ENCODE data around the gene EXOC4.

EXOC4 gene

GRCh38 chr7:133646472-133647315 is 393.8 kb downstream of the EXOC4 start:
- no peak for DNase-seq

- no peak for DNase-seq
These were observed 396.7 kb downstream of the EXOC4 start for GRCh38 chr7:133649593-133649992.

DNA sequence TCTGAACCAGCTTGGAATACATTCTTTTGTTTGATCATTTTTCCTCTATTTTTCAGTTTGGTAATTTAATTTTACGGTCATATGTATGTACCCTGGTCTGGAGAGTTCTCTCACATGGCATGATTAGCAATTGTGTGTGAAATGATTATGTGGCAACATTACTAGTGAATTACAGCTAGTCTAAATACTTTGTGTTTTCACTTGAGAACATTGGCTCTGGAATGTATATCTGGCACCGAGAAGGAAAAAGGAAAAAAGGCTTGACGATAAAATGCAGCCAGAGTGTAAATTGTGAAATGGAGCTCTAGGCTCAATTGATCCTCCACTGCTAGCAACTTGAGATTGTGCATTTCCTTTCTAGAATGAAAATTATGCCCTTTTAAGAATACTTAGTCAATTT is 397.2 kb downstream of the EXOC4 start:
- DNase-seq: no peak

- no peak for DNase-seq
These were observed 397.8 kb downstream of the EXOC4 start for GRCh38 chr7:133650487-133651300.

DNA sequence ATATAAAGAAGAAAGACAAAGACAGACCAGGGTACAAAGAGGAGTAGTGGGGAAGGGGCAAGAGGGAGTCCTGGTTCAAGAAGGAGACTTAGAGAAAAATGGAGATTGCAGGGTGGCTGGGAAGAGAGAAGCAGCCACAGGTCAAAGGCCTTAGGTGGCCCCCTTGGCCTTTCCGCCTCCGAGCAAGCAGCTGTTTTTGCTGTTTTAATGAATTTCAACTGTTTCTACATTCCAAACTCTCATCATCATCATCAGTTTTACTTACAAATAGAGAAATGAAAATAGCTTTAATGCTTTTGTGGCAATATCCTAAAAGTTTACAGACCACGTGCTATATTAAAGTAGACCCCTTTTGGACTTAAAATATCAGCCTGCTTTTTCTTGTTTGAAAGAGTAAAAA is 399.7 kb downstream of the EXOC4 start:
- no peak for DNase-seq

GRCh38 chr7:133654547-133654946 is 401.7 kb downstream of the EXOC4 start:
- DNase-seq: no peak

- no peak for DNase-seq
These were observed 409.4 kb downstream of the EXOC4 start for GRCh38 chr7:133662276-133662675.

GRCh38 chr7:133662830-133663229 is 410.0 kb downstream of the EXOC4 start:
- DNase-seq: no peak

DNA sequence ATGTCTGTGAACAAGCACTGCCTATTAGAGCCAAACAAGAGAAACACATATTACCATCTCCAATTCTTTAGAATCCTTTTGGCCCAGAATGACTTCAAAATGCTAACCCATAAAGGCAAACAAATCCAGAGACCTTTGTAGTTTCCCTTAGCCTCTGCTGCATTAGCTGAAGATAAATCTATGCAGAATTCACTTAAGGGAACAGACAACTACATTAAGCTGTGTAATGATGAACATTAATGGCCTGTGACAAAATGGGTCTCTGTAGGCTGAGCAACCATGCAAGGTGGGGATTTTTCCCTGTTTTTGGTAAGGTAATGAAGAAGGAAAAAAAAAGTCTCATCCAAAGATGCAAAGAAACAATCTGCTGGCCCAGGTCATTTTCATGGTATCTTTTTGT is 411.6 kb downstream of the EXOC4 start:
- DNase-seq: no peak

DNA sequence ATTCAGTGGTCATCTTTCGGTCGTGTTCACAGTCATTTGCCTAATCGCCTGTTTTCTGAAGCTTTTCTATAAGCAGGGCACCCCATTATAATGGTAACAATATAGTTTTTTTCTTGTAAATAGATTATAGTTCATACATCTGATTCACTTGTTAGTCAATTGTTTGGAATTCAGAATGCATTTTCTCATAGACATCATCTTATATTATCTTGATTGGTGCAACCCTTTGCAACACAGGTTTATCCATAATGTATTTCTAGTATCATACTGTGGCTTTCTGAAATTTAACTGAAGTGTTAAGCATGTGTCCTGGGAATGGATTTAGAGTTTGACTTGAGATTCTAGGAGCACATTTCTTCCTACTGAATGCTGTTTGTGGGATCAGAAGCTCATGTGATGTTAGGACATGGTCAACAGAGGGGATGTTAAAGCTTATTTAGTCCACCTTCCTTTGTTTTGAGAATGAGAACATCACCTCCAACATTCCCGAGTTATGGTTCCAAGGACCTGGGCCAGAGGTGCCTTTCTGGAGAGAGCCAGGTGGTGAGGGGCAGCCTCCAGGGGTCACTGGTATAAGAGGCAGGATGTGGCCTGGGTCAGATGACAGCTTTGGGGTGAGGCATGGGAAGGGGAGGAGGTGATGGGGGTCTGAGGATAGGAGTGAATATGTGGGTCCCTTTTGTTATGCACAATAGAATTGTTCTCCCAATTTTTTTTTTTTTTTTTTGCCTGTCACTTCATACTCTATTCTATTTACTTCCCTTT is 415.6 kb downstream of the EXOC4 start:
- DNase-seq: no peak

- no peak for DNase-seq
These were observed 416.2 kb downstream of the EXOC4 start for GRCh38 chr7:133669061-133669455.

DNA sequence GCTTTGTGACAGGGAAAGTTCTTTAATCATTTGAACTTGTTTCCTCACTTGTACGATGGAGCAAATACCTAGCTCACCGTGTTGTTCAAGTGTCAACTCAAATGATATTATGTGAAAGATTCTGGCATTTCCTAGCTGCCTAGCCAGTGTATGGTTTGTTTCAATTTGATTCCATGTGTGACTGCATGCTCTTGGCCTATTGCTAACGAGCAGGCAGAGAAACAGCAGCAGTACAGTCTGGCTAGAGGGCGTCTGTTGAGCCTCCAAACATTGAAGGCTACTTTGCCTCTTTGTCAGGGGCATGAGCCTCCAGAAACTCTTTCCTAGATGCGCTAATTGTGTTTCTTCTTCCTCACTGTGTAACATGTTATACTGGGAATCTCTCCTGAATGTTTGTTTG is 417.4 kb downstream of the EXOC4 start:
- DNase-seq: no peak

DNA sequence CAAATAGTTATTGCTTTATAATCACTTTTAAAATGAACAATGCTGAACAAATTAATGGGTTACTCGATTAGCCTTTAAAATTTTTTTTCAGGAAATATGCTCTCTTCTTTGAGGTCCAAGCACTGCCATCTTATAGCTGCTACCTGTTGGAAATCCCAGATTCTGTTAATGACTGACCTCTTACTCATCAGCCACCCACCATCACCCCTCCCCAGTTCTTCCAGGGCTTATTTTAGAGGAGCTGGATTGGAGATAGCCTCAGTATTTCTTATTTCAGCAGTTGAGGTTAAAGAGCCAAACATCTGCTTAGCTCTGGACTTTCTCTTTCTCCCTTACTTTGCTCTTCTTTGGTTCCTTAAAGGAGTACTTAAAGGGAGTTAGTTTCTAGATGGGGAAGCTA is 420.0 kb downstream of the EXOC4 start:
- no peak for DNase-seq

GRCh38 chr7:133674079-133674763 is 421.3 kb downstream of the EXOC4 start:
- DNase-seq: no peak

GRCh38 chr7:133675510-133676218 is 422.8 kb downstream of the EXOC4 start:
- DNase-seq: no peak

- DNase-seq: no peak
These were observed 424.0 kb downstream of the EXOC4 start for GRCh38 chr7:133676805-133677370.

- no peak for DNase-seq
These were observed 425.4 kb downstream of the EXOC4 start for GRCh38 chr7:133678137-133678814.

GRCh38 chr7:133679977-133680376 is 427.1 kb downstream of the EXOC4 start:
- DNase-seq: no peak

GRCh38 chr7:133681529-133681928 is 428.7 kb downstream of the EXOC4 start:
- no peak for DNase-seq

- DNase-seq: no peak
These were observed 429.7 kb downstream of the EXOC4 start for GRCh38 chr7:133682364-133683181.

DNA sequence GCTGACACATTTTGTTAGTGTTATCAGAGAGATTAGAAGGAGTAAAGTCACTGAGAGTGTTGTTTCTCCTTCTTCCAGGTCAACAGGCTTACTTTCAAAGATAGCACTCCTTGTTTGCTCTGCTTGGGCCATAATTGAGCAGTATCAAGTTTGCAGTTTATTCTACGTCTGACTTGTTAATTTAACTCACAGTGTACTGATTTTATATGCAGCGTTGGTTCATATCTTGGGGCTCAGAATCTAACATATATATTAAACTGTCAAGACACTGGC is 430.2 kb downstream of the EXOC4 start:
- DNase-seq: no peak
